GM12878 (cell line): Measurements from ENCODE around the gene ZNF768.

Source experiments
- CTCF ChIP-seq, 3 experiments: IDR thresholded peaks in 2 of 3; conservative IDR thresholded peaks in 1 of 3; 2 replicates each; pipeline ENCODE4 v1.5.1; 2011; ENCODE audit warnings: low read depth in 3 of 3, low read length in 3 of 3, mild to moderate bottlenecking in 3 of 3, control low read depth in 2 of 3, moderate library complexity in 2 of 3, inconsistent platforms in 1 of 3, mixed read lengths in 1 of 3; ENCODE audit not compliant: control insufficient read depth in 2 of 3, insufficient read depth in 1 of 3; ENCODE audit errors: extremely low read depth in 1 of 3
- ELK1 ChIP-seq: IDR thresholded peaks from 2 replicates; pipeline ENCODE4 v1.6.1; 2012; ENCODE audit warnings: low read depth, low read length, improper control_type of control experiment
- EZH2 ChIP-seq: IDR thresholded peaks from 2 replicates; pipeline ENCODE4 v1.6.1; 2012; ENCODE audit warnings: low read depth, mild to moderate bottlenecking, control low read depth, inconsistent platforms, low read length, borderline replicate concordance; ENCODE audit not compliant: control insufficient read depth
- MAX ChIP-seq: IDR thresholded peaks from 2 replicates; pipeline ENCODE4 v1.6.1; 2012; ENCODE audit warnings: low read depth, low read length, improper control_type of control experiment
- SMC3 ChIP-seq: IDR thresholded peaks from 2 replicates; pipeline ENCODE4 v1.6.1; 2011; ENCODE audit warnings: low read length, improper control_type of control experiment, borderline replicate concordance

DNA sequence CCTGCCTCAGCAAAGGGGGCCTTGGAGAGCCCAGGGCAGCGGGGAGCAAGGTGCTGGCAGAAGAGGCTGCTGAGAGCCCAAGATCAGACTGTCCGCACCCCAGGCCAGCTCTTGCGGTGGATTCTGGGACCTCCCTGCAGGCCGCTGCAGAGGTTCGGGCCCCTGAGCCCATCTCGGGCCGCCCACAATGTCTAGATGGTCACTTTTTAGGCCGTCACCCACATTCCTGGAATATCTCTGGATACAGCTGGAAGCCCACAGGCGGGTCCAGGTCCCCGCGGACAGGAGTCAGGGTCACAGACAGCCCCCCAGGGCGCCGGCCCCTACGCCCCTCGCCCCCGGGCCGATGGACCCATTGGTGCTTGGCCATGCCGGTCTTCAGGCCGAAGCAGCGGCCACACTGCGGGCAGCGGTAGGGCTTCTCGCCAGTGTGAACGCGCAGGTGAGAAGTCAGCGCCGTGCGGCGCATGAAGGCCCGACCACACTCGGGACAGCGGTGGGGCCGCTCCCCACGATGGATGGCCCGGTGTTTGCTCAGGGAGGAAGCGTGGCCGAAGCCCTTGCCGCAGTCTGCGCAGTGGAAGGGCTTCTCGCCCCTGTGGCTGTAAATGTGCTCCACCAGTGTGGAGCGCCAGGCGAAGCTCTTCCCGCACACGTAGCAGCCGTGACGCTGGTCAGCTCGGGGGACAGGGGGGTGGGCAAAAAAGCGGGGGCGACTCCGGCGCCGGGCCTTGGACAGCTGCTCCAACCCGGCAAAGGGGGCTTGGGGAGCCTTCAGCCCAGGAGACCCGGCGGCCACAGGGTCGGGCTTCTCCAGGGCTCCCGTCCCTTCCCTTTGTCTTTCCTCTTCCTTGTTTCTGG, 6.1 kb upstream of the ZNF768 start:
- TF ChIP-seq SMC3: no peak
- TF ChIP-seq MAX: no peak
- no peak for TF ChIP-seq ELK1
- no peak for TF ChIP-seq CTCF (IDR thresholded peaks at IDR 0.05 in 2 of 3, conservative IDR thresholded peaks at IDR 0.05 in 1 of 3; ENCODE audit: control insufficient read depth in 2 of 3, extremely low read depth in 1 of 3, insufficient read depth in 1 of 3, low read depth in 3 of 3, low read length in 3 of 3)
- TF ChIP-seq EZH2: no peak
